Activated naive CD4-positive, alpha-beta T cell treated with anti-CD3 and anti-CD28 coated beads for 36 hours (primary cell): ENCODE data around the gene FOXP2. TPM values are rescaled to one million over a fixed set of nuclear protein-coding genes. Genes with fewer than 3 reads are reported as not detected.

Experiments used
- CTCF ChIA-PET: fragments of 350-600 bp; sonication (Branson Sonifier 250); formaldehyde crosslinking; loops from one replicate; lab custom pipeline; 2021; ENCODE audit warnings: antibody characterized with exemption; lab: Charles Lee
- DNase-seq: peaks from one replicate; pipeline ENCODE4 v3.0.0-alpha.2; 2020
- H3K27ac Mint-ChIP-seq: one replicate; pipeline ENCODE4 v1.8.0; 2021; ENCODE audit warnings: mild to moderate bottlenecking, mixed read lengths
- H3K27me3 Mint-ChIP-seq: one replicate; pipeline ENCODE4 v1.8.0; 2021; ENCODE audit warnings: low read depth, mixed read lengths
- H3K36me3 Mint-ChIP-seq: one replicate; pipeline ENCODE4 v1.8.0; 2021; ENCODE audit warnings: low read depth, mixed read lengths
- H3K4me1 Mint-ChIP-seq: one replicate; pipeline ENCODE4 v1.8.0; 2021; ENCODE audit warnings: low read depth, mixed read lengths
- H3K4me3 Mint-ChIP-seq: one replicate; pipeline ENCODE4 v1.8.0; 2021; ENCODE audit warnings: mild to moderate bottlenecking, moderate library complexity, mixed read lengths
- H3K9me3 Mint-ChIP-seq: one replicate; pipeline ENCODE4 v1.8.0; 2021; ENCODE audit warnings: mixed read lengths
- intact Hi-C: fragments of 100-400 bp; cut with micrococcal nuclease; formaldehyde crosslinking; loops from one replicate; pipeline ENCODE4 v1.15.1; 2023
- microRNA-seq: library from miRNA; unstranded; fragments of <30 nt; microRNA quantifications from one replicate; pipeline ENCODE4 v1.2.0, GENCODE V29; 2022; ENCODE audit warnings: borderline microRNAs expressed, borderline replicate concordance
- total RNA-seq, 2 experiments: library from RNA; stranded (reverse); gene quantifications; one replicate each; pipeline ENCODE4 v1.2.3, GENCODE V29; 2021

The FOXP2 gene
- total RNA-seq, 2 experiments from 2014 or later, result not detected

GRCh38 chr7:114722562-114722961, 307.9 kb downstream of the FOXP2 start:
- Mint-ChIP-seq H3K4me3 (no peak overlapping the region), H3K27ac (no peak overlapping the region), H3K27me3 (peaks cover 12% of the 10 kb centered on the region), H3K4me1 (no peaks in the 10 kb centered on the region), H3K9me3 (no peaks in the 10 kb centered on the region), H3K36me3 (no peaks in the 10 kb centered on the region)
- no peak for DNase-seq
- CTCF ChIA-PET, result interaction anchor here (1.6 kb wide), 1 partner anchor 10 kb away, joined by 3 read pairs; no protein-coding TSS in a partner anchor
- intact Hi-C loops, result no loop called here

- intact Hi-C loops, result no loop called here
- DNase-seq, result no peak
- Mint-ChIP-seq H3K36me3 (no peaks in the 10 kb centered on the region), H3K27me3 (peaks cover 13% of the 10 kb centered on the region), H3K4me1 (no peaks in the 10 kb centered on the region), H3K27ac (no peak overlapping the region), H3K4me3 (no peak overlapping the region), H3K9me3 (no peaks in the 10 kb centered on the region)
- CTCF ChIA-PET, result no interaction called here
These were observed 308.7 kb downstream of the FOXP2 start for GRCh38 chr7:114723308-114723707.

- Mint-ChIP-seq H3K36me3 (no peaks in the 10 kb centered on the region), H3K27ac (no peak overlapping the region), H3K4me3 (no peak overlapping the region), H3K4me1 (no peaks in the 10 kb centered on the region), H3K9me3 (no peaks in the 10 kb centered on the region), H3K27me3 (peaks cover 14% of the 10 kb centered on the region)
- no peak for DNase-seq
- intact Hi-C loops, result no loop called here
- CTCF ChIA-PET, result no interaction called here
These were observed 325.5 kb downstream of the FOXP2 start for GRCh38 chr7:114740095-114740494.

- no peaks in the 10 kb centered on the region for H3K9me3 Mint-ChIP-seq
- H3K27me3 Mint-ChIP-seq, result peaks cover 18% of the 10 kb centered on the region
- CTCF ChIA-PET, result no interaction called here
- no peak overlapping the region for H3K4me3 Mint-ChIP-seq
- no peaks in the 10 kb centered on the region for H3K36me3 Mint-ChIP-seq
- DNase-seq, result no peak
- no peaks in the 10 kb centered on the region for H3K4me1 Mint-ChIP-seq
- intact Hi-C loops, result no loop called here
- no peak overlapping the region for H3K27ac Mint-ChIP-seq
These were observed 326.3 kb downstream of the FOXP2 start for GRCh38 chr7:114740941-114741340.

- Mint-ChIP-seq H3K4me1 (no peaks in the 10 kb centered on the region), H3K27ac (no peak overlapping the region), H3K36me3 (no peaks in the 10 kb centered on the region), H3K4me3 (no peak overlapping the region), H3K27me3 (peaks cover 22% of the 10 kb centered on the region), H3K9me3 (no peaks in the 10 kb centered on the region)
- intact Hi-C loops, result no loop called here
- no peak for DNase-seq
- CTCF ChIA-PET, result interaction anchor here (1.1 kb wide), 1 partner anchor 19 kb away, joined by 3 read pairs; no protein-coding TSS in a partner anchor
These were observed 327.3 kb downstream of the FOXP2 start for GRCh38 chr7:114741911-114742310.

Small RNAs within 50 kb of the gene (microRNA-seq; reads per million reads assigned to microRNA genes)
- not detected for gene MIR3666
